Measurements from ENCODE around the gene CYTH4.

Gene CYTH4

DNA sequence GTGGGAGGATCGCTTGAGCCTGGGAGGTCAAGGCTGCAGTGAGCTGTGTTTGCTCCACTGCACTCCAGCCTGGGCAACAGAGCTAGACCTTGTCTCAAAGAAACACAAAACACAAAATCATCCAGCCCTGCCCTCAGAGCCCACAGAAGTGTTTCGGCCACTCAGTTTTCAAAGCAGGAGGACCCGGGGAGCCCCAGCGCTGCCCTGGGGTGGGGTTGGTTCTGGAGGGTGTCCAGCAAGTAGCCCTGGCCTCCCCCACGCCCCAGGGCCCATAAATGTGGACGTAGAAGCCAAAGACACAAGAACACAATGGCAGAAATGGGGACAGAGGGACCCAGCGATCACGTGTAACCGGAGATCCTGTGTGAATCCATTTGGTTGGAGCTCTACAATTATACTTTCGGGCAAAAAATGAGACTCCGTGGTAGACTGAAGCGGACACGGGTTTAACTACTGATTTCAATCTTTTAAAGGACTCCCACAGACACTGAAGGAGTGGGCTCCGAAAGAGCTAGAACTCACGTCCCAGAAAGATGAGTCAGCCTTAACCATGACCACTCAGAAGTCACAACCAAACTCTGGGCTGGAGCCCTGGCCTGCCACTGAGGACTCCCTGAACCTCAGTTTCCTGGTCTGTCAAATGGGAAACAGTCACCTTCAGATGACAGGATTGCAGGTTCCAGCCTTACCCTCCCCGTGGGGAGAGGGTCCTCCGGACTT, 9.0 kb upstream of the CYTH4 start:
- H3K27ac ChIP-seq, result no peak overlapping the region
- POLR2A ChIA-PET (ENCODE audit: low non-redundant PET), result no interaction called here

DNA sequence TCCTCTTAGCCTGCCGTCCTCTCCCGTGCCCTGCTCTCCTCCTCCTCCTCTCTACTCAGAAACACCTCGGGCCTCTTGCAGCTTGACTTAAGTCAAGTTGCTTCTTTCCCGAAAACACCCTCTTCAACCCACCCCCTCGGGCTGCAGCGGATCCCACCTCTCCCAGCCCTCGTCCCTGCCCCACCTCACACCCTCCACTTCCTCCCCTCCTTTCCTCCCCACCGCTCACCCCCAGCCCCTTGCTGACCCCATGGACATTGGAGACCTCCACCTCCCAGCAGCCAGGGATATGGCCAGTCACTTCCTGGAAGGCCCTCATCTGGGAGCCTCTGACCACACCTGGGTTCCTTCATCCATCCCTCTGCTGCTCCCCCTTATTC, 8.5 kb upstream of the CYTH4 start:
- TF ChIP-seq, protein P1, sequence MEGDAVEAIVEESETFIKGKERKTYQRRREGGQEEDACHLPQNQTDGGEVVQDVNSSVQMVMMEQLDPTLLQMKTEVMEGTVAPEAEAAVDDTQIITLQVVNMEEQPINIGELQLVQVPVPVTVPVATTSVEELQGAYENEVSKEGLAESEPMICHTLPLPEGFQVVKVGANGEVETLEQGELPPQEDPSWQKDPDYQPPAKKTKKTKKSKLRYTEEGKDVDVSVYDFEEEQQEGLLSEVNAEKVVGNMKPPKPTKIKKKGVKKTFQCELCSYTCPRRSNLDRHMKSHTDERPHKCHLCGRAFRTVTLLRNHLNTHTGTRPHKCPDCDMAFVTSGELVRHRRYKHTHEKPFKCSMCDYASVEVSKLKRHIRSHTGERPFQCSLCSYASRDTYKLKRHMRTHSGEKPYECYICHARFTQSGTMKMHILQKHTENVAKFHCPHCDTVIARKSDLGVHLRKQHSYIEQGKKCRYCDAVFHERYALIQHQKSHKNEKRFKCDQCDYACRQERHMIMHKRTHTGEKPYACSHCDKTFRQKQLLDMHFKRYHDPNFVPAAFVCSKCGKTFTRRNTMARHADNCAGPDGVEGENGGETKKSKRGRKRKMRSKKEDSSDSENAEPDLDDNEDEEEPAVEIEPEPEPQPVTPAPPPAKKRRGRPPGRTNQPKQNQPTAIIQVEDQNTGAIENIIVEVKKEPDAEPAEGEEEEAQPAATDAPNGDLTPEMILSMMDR (conservative IDR thresholded peaks at IDR 0.05; ENCODE audit: low read depth), result no peak
- CTCF ChIA-PET, result interaction anchor here (1.0 kb wide), 1 partner anchor 13 kb away, joined by 4 read pairs; no protein-coding TSS in a partner anchor
- H3K27ac ChIP-seq, result no peak overlapping the region

More for the DNA sequence above, 9.0 kb upstream of the CYTH4 start:
- CTCF ChIA-PET, result interaction anchor here (0.6 to 1.0 kb wide), 2 partner anchors 13 to 44 kb away, joined by 4 read pairs; no protein-coding TSS in a partner anchor
- DNase-seq (ENCODE audit: low spot score), result no peak
- TF ChIP-seq, protein P1 (conservative IDR thresholded peaks at IDR 0.05; ENCODE audit: low read depth), result no peak

DNA sequence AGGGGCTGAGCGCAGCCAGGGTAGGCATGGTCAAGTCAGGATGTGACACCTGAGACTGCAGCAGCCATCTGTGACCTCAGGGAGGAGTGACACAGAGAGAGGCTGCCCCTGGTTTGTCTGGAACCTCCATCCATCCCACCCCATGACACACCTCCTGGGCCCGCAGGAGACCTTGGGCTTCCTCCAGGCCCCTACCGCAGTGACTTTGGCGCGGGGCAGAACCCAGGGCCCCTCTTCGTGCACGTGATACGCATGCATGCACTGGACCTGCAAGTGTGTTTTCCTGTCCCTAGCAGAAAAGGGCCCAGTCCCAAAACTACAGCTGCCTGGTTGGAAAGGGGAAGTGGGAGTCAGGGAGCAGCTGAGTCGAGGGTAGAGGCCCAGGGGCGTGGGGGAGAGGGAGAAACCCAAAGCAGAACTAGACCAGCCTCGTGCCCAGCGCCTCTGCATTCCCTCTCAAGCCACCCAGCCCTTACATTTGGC, 7.9 kb upstream of the CYTH4 start:
- DNase-seq (ENCODE audit: low spot score), result no peak
- ChIA-PET POLR2A (ENCODE audit: low non-redundant PET) (no interaction called here), CTCF (no interaction called here)
- TF ChIP-seq, protein P1 (conservative IDR thresholded peaks at IDR 0.05; ENCODE audit: low read depth), result no peak
- H3K27ac ChIP-seq, result no peak overlapping the region

More for the DNA sequence above, 8.5 kb upstream of the CYTH4 start:
- POLR2A ChIA-PET (ENCODE audit: low non-redundant PET), result no interaction called here
- no peak for DNase-seq (ENCODE audit: low spot score)

DNA sequence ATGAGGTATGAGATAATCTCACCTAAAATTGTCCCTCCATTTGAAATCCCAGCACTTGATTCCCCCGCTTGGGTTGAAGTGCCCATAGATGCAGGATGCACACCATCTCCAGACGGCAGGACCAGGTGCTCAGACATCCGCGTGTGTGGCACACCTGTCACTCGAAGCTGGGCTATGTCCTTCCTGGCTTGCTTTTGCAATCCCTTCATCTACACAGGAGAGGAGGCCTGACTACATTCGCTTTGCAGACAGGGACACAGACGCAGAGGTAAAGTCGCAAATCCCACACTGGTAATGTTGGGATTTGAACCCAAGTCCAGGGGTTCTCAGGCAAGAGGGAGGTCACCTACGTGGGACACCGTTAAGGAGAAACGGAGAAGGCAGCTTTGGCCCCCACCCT, 7.2 kb upstream of the CYTH4 start:
- TF ChIP-seq, protein P1 (conservative IDR thresholded peaks at IDR 0.05; ENCODE audit: low read depth), result no peak
- ChIA-PET POLR2A (ENCODE audit: low non-redundant PET) (no interaction called here), CTCF (no interaction called here)
- H3K27ac ChIP-seq, result no peak overlapping the region
- DNase-seq (ENCODE audit: low spot score), result no peak

DNA sequence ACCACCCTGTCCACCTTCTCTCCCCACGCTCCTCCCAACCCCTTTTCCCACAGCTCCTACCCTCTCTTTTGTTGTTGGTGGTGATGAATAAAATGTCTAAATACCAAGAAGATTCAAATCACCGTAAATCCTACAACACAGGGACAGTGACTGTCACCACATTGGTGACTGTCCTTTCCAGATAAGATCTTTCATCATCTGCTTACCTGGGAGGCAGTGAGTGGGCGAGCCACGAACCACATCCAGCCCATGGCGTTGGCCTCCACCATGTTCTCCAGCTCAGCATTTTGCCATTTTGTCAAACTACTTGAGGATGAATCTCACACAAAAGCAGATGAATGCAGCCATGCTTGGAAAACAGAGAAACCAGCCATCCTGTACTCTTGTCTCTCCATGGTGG, 6.7 kb upstream of the CYTH4 start:
- ChIA-PET POLR2A (ENCODE audit: low non-redundant PET) (no interaction called here), CTCF (no interaction called here)
- no peak for DNase-seq (ENCODE audit: low spot score)
- no peak overlapping the region for H3K27ac ChIP-seq
- TF ChIP-seq, protein P1 (conservative IDR thresholded peaks at IDR 0.05; ENCODE audit: low read depth), result no peak

DNA sequence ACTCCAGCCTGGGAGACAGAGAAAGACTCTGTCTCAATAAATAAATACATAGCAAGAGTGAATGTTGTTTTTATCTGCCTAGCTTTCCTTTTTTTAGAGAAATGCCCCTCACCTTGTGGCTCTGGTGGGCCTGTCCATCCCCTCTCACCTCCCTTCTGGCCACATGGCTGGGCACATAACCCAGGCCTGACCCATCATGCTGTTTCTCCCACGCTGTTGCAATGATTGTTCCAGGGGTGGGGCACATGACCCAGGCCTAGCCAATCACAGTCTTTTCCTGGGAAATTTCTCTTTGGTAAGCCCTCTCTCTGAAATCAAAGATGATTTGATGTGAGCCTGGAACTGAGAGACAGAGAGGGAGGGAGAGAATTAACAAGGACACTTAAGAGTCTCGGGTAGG, 5.5 kb upstream of the CYTH4 start:
- peak; percentile 51 for DNase-seq (ENCODE audit: low spot score)
- CTCF ChIA-PET, result interaction anchor here (0.7 kb wide), 1 partner anchor 28 kb away, joined by 3 read pairs; no protein-coding TSS in a partner anchor
- POLR2A ChIA-PET (ENCODE audit: low non-redundant PET), result no interaction called here
- H3K27ac ChIP-seq, result no peak overlapping the region
- TF ChIP-seq, protein P1 (conservative IDR thresholded peaks at IDR 0.05; ENCODE audit: low read depth), result no peak

Data from RWPE1 (cell line).